MCF 10A (cell line): ENCODE results near the gene TMED10. TPM values are rescaled to one million over a fixed set of nuclear protein-coding genes. Genes with fewer than 3 reads are reported as not detected.

Experiments used
- BruUV-seq: library from RNA; stranded (reverse); fragments of 400-500 nt; replicated peaks from 2 replicates; lab custom pipeline; 2021; lab: Mats Ljungman, UMichigan
- CTCF ChIA-PET: fragments of 300-600 bp; sonication (Branson Sonifier 250); formaldehyde crosslinking; extraction: SDS; loops from one replicate; lab custom pipeline; 2021; ENCODE audit warnings: antibody characterized with exemption, inconsistent platforms; lab: Yijun Ruan, JAX
- POLR2A ChIA-PET: fragments of 300-600, 350-650 bp; sonication (Branson Sonifier 250); formaldehyde crosslinking; extraction: SDS; loops from one replicate; lab custom pipeline; 2020; ENCODE audit warnings: antibody characterized with exemption, inconsistent platforms; lab: Yijun Ruan, JAX
- DNase-seq: peaks from one replicate; pipeline ENCODE4 v3.0.0-alpha.2; 2018; ENCODE audit not compliant: unreplicated experiment
- H3K27ac Mint-ChIP-seq: one replicate; pipeline ENCODE4 v1.8.0; 2022; ENCODE audit warnings: mild to moderate bottlenecking, low read depth, mixed read lengths; ENCODE audit not compliant: unreplicated experiment
- H3K27me3 Mint-ChIP-seq: one replicate; pipeline ENCODE4 v1.8.0; 2022; ENCODE audit warnings: mixed read lengths; ENCODE audit not compliant: insufficient read depth, unreplicated experiment
- H3K36me3 Mint-ChIP-seq: one replicate; pipeline ENCODE4 v1.8.0; 2022; ENCODE audit warnings: mild to moderate bottlenecking, moderate library complexity, mixed read lengths; ENCODE audit not compliant: insufficient read depth, unreplicated experiment
- H3K4me1 Mint-ChIP-seq: one replicate; pipeline ENCODE4 v1.8.0; 2022; ENCODE audit warnings: mixed read lengths; ENCODE audit not compliant: insufficient read depth, unreplicated experiment
- H3K4me3 Mint-ChIP-seq: one replicate; pipeline ENCODE4 v1.8.0; 2022; ENCODE audit warnings: mild to moderate bottlenecking, moderate library complexity, mixed read lengths; ENCODE audit not compliant: unreplicated experiment
- H3K9me3 Mint-ChIP-seq: one replicate; pipeline ENCODE4 v1.8.0; 2022; ENCODE audit warnings: mixed read lengths; ENCODE audit not compliant: unreplicated experiment
- intact Hi-C: fragments of 100-400 bp; cut with micrococcal nuclease; formaldehyde crosslinking; loops from 2 replicates; pipeline ENCODE4 v1.14.1; 2022
- total RNA-seq: library from RNA; stranded (reverse); gene quantifications from 2 replicates; pipeline ENCODE4 v1.2.3, GENCODE V29; 2022
- TF ChIP-seq, protein P1 (sequence below): fragments of 200-600 bp; IDR thresholded peaks from one replicate; pipeline ENCODE4 v1.8.0; 2022; ENCODE audit warnings: antibody characterized with exemption, mild to moderate bottlenecking; ENCODE audit not compliant: unreplicated experiment

The TMED10 gene
- total RNA-seq, 1 experiment from 2014 or later = 454 TPM

DNA sequence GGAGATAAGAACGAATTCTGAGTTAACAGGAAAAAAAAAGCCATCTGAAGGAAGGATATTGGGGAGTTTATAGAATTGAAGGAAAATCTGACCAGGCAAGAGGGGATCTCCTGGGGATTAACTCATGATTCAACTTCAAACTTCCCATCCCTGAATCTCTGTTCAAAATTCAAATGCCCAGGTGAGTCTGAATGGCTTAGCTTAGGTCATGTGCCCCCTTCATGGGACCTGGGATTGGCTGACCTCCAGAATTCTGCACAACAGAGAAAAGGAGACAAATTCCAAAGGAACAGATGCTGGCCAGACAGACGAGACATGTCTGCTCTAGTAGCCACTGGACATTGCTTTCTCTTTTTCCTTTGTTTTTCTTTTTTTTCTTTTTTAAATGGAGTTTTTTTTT, 26.2 kb upstream of the TMED10 start:
- ChIA-PET CTCF (interaction anchor here (0.5 to 1.0 kb wide), 4 partner anchors 20 to 95 kb away, joined by 3 to 5 read pairs (median 3); no protein-coding TSS in a partner anchor), POLR2A (interaction anchor here (0.5 to 3.0 kb wide), 6 partner anchors 19 to 80 kb away, joined by 4 to 38 read pairs (median 10); partner anchors contain the start of gene FOS)
- DNase-seq = no peak
- Mint-ChIP-seq H3K9me3 (no peaks in the 10 kb centered on the region), H3K36me3 (no peaks in the 10 kb centered on the region), H3K4me3 (no peak overlapping the region), H3K4me1 (peaks cover 33% of the 10 kb centered on the region), H3K27me3 (no peaks in the 10 kb centered on the region), H3K27ac (peak overlapping the region; percentile 39)
- BruUV-seq = no TSS peak
- intact Hi-C loops = no loop called here
- TF ChIP-seq, protein P1, sequence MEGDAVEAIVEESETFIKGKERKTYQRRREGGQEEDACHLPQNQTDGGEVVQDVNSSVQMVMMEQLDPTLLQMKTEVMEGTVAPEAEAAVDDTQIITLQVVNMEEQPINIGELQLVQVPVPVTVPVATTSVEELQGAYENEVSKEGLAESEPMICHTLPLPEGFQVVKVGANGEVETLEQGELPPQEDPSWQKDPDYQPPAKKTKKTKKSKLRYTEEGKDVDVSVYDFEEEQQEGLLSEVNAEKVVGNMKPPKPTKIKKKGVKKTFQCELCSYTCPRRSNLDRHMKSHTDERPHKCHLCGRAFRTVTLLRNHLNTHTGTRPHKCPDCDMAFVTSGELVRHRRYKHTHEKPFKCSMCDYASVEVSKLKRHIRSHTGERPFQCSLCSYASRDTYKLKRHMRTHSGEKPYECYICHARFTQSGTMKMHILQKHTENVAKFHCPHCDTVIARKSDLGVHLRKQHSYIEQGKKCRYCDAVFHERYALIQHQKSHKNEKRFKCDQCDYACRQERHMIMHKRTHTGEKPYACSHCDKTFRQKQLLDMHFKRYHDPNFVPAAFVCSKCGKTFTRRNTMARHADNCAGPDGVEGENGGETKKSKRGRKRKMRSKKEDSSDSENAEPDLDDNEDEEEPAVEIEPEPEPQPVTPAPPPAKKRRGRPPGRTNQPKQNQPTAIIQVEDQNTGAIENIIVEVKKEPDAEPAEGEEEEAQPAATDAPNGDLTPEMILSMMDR = no peak

DNA sequence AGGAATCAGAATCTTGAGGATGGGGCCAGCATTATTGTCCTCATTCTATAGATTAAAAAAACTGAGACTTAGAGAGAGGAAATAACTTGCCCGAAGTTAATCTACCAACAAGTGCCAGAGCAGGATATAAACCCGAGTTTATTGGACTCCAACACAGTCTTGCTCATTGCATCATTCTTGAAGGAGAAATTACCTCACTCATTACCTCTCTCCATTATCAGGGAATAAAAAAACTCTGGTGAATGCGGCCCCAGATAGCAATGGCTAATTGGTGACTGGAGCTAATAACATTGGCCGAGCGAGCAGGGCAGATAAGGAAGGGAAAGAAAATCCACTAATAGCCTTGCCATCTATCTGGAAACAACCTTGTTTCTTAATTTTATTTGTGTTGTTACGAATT, 24.7 kb upstream of the TMED10 start:
- Mint-ChIP-seq H3K27me3 (no peaks in the 10 kb centered on the region), H3K36me3 (no peaks in the 10 kb centered on the region), H3K9me3 (no peaks in the 10 kb centered on the region), H3K4me3 (no peak overlapping the region), H3K27ac (no peak overlapping the region), H3K4me1 (peaks cover 33% of the 10 kb centered on the region)
- CTCF ChIA-PET = interaction anchor here (0.5 kb wide), 1 partner anchor 354 kb away, joined by 3 read pairs; no protein-coding TSS in a partner anchor
- intact Hi-C loops = no loop called here
- POLR2A ChIA-PET = no interaction called here
- TF ChIP-seq, protein P1 = no peak
- no peak for DNase-seq
- BruUV-seq = no TSS peak

DNA sequence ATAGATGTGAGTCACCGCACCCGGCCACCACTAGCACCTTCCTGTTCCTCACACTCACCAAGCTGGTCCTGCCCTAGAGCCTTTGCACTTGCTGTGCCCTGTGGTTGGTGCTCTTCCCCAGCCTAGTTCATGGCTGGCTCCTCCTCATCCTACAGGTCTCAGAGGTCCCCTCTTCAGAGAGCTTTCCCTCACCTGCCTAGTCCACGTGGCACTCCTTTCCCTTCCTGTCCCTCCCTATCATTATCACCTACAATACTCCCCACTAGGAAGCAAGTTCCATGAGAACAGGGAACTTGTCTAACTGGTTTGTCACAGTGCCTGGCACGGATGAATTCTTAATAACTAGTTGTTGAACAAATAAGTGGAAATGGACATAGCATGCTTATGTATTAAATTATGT, 24.0 kb upstream of the TMED10 start:
- Mint-ChIP-seq H3K4me1 (peaks cover 33% of the 10 kb centered on the region), H3K9me3 (no peaks in the 10 kb centered on the region), H3K27me3 (no peaks in the 10 kb centered on the region), H3K4me3 (no peak overlapping the region), H3K27ac (peak overlapping the region; percentile 10), H3K36me3 (no peaks in the 10 kb centered on the region)
- intact Hi-C loops = no loop called here
- TF ChIP-seq, protein P1 = no peak
- DNase-seq = peak; percentile 9
- CTCF ChIA-PET = no interaction called here
- no TSS peak for BruUV-seq
- POLR2A ChIA-PET = interaction anchor here (0.6 to 0.9 kb wide), 2 partner anchors 17 to 95 kb away, joined by 3 to 6 read pairs; no protein-coding TSS in a partner anchor

DNA sequence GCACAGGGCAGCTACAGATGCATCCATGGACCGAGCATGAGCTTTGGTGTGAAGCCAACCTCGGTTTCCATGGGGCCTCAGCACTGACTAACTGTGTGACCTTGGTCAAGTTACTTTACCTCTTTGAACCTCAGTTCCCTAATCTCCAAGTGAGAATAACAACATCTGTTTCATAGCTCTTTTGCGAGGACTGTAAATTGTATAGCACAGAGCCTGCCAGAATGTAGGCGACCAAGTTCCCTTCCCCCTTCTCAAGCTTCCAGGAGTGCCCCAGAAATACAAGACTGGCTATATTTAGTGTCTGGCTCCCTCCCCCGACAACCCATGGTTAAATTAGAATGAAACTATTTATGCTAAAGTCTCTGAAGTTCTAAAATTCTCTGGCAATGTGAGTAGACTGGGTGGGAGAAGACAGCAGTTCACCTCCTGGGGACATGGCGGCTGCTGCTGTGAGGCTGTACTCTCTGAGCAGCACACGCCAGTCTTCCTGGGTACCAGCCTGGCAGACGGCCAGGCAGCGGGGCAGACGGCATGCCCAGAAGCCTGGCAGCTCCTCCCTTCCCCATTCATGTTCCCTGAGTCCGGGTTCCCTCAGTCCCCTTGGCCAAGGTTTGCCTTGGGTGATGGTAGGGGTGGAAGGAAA, 22.0 kb upstream of the TMED10 start:
- POLR2A ChIA-PET = interaction anchor here (0.8 to 2.1 kb wide), 6 partner anchors 13 to 64 kb away, joined by 3 to 20 read pairs (median 4); no protein-coding TSS in a partner anchor

More for the DNA sequence above, 22.0 kb upstream of the TMED10 start:
- CTCF ChIA-PET = interaction anchor here (0.5 to 1.0 kb wide), 2 partner anchors 12 to 15 kb away, joined by 4 read pairs; no protein-coding TSS in a partner anchor
- H3K4me1 Mint-ChIP-seq = peaks cover 22% of the 10 kb centered on the region
- intact Hi-C loops = no loop called here
- DNase-seq = no peak
- H3K27me3 Mint-ChIP-seq = no peaks in the 10 kb centered on the region
- H3K4me3 Mint-ChIP-seq = no peak overlapping the region
- no peaks in the 10 kb centered on the region for H3K36me3 Mint-ChIP-seq
- H3K9me3 Mint-ChIP-seq = no peaks in the 10 kb centered on the region
- no peak overlapping the region for H3K27ac Mint-ChIP-seq
- TF ChIP-seq, protein P1 = no peak
- no TSS peak for BruUV-seq
